Esophagus squamous epithelium (tissue), 5 donors: ENCODE results near the gene CD276. TPM values are rescaled to one million over a fixed set of nuclear protein-coding genes. Genes with fewer than 3 reads are reported as not detected.

Experiments used
- DNase-seq: peaks from one replicate; lab custom pipeline; 2025; lab: John Stamatoyannopoulos, UW
- H3K27ac ChIP-seq, 4 donors: fragments of 200-600 bp; sonication (generic); one replicate each; pipeline ENCODE4 v1.5.1; 2016 to 2019; ENCODE audit warnings: mild to moderate bottlenecking in 1 of 4
- H3K27me3 ChIP-seq, 4 donors: fragments of 200-600 bp; sonication (generic); 1 replicate in 3 of 4; 2 replicates in 1 of 4; pipeline versions ENCODE4 v1.5.1 to v1.6.0; 2017 to 2021; ENCODE audit warnings: antibody characterized with exemption in 1 of 4
- H3K36me3 ChIP-seq, 3 donors: fragments of 200-600 bp; sonication (generic); one replicate each; pipeline ENCODE4 v1.5.1; 2016 to 2019
- H3K4me1 ChIP-seq, 3 donors: fragments of 200-600 bp; sonication (generic); one replicate each; pipeline ENCODE4 v1.5.1; 2017 to 2019
- H3K4me3 ChIP-seq, 4 donors: fragments of 200-600 bp; sonication (generic); 1 replicate in 3 of 4; 2 replicates in 1 of 4; pipeline ENCODE4 v1.5.1; 2016 to 2019; ENCODE audit warnings: mild to moderate bottlenecking in 2 of 4, moderate library complexity in 1 of 4
- H3K9me3 ChIP-seq, 3 donors: fragments of 200-600 bp; sonication (generic); one replicate each; pipeline ENCODE4 v1.5.1; 2016 to 2019
- CTCF ChIP-seq, 6 experiments: fragments of 450-650 bp in 4 of 6; fragments of 200-600 bp in 2 of 6; sonication (generic) in 2 of 6; IDR thresholded peaks; one replicate each; pipeline ENCODE4 v1.5.1; 2016 to 2019; ENCODE audit warnings: antibody characterized with exemption in 6 of 6, mild to moderate bottlenecking in 4 of 6, moderate library complexity in 4 of 6
- POLR2A ChIP-seq, 4 donors: fragments of 450-650 bp; IDR thresholded peaks; one replicate each; pipeline ENCODE4 v1.6.1; 2017; ENCODE audit warnings: antibody characterized with exemption in 4 of 4, mild to moderate bottlenecking in 4 of 4, moderate library complexity in 3 of 4
- WGBS, 2 donors: methylation state at CpG; one replicate each; pipeline ENCODE4 v1.1.5; 2018; 5-methylcytosine and 5-hydroxymethylcytosine counted together
- intact Hi-C: fragments of 100-400 bp; cut with DNase I; formaldehyde crosslinking; loops from one replicate; pipeline ENCODE4 v1.15.0; 2022
- total RNA-seq, 4 donors: library from RNA; depleted of rRNA; stranded (reverse); fragments of >200 nt; gene quantifications; one replicate each; pipeline ENCODE4 v1.1.0, GENCODE V29; 2016
- donor health status: DM: yes; HTN: yes; CAD: no.

CD276 gene
- total RNA-seq, 4 donors from 2014 or later: 12.9 to 21.9 (median 19.1) TPM

DNA sequence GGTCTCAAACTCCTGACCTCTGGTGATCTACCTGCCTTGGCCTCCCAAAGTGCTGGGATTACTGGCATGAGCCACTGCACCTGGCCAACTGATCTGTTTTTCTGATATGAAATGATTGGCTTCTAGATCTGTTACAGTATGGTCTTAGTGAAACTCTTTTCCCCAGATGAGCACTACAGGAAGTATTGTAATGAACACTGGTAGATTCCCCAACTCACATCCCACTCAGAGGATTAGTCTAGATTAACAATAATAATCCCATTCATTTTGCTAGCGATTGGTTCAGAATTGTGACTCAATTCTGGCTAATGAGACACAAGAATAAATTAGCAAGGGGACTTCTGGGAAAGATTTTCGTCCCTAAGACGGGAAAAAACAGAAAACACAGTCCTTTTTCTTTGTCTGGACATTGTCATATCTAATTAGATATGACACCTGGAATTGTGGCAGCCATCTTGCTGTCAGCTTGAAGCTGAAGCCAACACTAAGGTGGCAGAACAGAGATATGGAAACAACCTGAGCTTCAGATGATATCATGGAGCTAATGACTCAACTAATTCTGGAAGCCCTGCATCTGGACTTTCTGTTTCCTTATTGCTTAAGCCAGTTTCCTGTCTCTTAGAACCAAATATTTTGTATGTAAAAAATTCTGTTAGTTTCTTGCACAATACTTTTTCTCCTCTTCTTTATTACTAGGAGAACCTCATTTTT lies 33.6 kb upstream of the CD276 start:
- no peak overlapping the region for H3K27ac ChIP-seq

GRCh38 chr15:73654659-73655058 lies 29.5 kb upstream of the CD276 start:
- TF ChIP-seq CTCF (IDR thresholded peaks at IDR 0.05): no peak
- TF ChIP-seq POLR2A (IDR thresholded peaks at IDR 0.05): no peak
- no peaks in the 10 kb centered on the region for H3K9me3 ChIP-seq
- H3K4me3 ChIP-seq: no peak overlapping the region
- peaks cover 0 to 7% (median 0%) of the 10 kb centered on the region in 3 donors for H3K4me1 ChIP-seq
- no peak overlapping the region for H3K27ac ChIP-seq
- no peaks in the 10 kb centered on the region for H3K36me3 ChIP-seq
- intact Hi-C loops: no loop called here
- no peak for DNase-seq
- 64 to 66% methylated on average over 3 of the region's 3 CpGs for WGBS, 2 donors
- peaks cover 0 to 32% (median 0%) of the 10 kb centered on the region in 4 donors for H3K27me3 ChIP-seq

More for the DNA sequence above, 33.6 kb upstream of the CD276 start:
- intact Hi-C loops: no loop called here
- DNase-seq: no peak
- TF ChIP-seq CTCF (IDR thresholded peaks at IDR 0.05) (no peak), POLR2A (IDR thresholded peaks at IDR 0.05) (no peak)
- peaks cover 0 to 23% (median 0%) of the 10 kb centered on the region in 4 donors for H3K27me3 ChIP-seq
- H3K4me1 ChIP-seq: peaks cover 0 to 30% (median 0%) of the 10 kb centered on the region in 3 donors
- H3K4me3 ChIP-seq: no peak overlapping the region
- H3K9me3 ChIP-seq: no peaks in the 10 kb centered on the region
- 34 to 44% methylated on average over 3 of the region's 3 CpGs for WGBS, 2 donors
- no peaks in the 10 kb centered on the region for H3K36me3 ChIP-seq

- TF ChIP-seq CTCF (IDR thresholded peaks at IDR 0.05) (no peak), POLR2A (IDR thresholded peaks at IDR 0.05) (no peak)
- WGBS, 2 donors: 89 to 90% methylated on average over 2 of the region's 2 CpGs
- no peaks in the 10 kb centered on the region for H3K36me3 ChIP-seq
Measured at GRCh38 chr15:73655724-73656123, 28.5 kb upstream of the CD276 start.

DNA sequence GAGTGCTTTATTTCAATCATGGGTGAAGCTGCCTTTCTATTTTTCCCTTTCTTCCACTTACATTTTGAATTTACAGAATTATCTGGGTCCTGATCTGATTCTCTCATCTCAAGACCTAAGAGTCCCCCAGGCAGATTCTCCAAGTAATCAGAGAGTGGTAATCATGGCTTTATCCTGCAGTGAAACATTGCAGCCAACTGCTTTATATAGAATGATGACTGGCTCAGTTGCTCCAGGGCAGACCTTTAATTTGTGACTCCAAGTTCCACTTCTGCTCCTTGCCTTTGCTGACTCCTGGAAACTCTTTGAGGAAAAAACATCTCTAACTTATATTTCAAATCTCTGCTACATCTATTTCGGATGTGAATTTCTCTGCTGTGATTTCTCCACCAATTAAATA lies 25.5 kb upstream of the CD276 start:
- Histone ChIP-seq H3K9me3 (no peaks in the 10 kb centered on the region), H3K27ac (no peak overlapping the region), H3K4me1 (no peaks in the 10 kb centered on the region), H3K4me3 (no peak overlapping the region), H3K36me3 (no peaks in the 10 kb centered on the region), H3K27me3 (peaks cover 0 to 39% (median 0%) of the 10 kb centered on the region in 4 donors)
- TF ChIP-seq POLR2A (IDR thresholded peaks at IDR 0.05) (no peak), CTCF (IDR thresholded peaks at IDR 0.05) (no peak)
- 71 to 75% methylated on average over 1 of the region's 1 CpG for WGBS, 2 donors
- intact Hi-C loops: no loop called here
- no peak for DNase-seq

More at GRCh38 chr15:73655724-73656123, 28.5 kb upstream of the CD276 start:
- no peak overlapping the region for H3K27ac ChIP-seq
- peaks cover 0 to 5% (median 0%) of the 10 kb centered on the region in 3 donors for H3K4me1 ChIP-seq
- no peak overlapping the region for H3K4me3 ChIP-seq
- intact Hi-C loops: no loop called here
- no peaks in the 10 kb centered on the region for H3K9me3 ChIP-seq
- H3K27me3 ChIP-seq: peaks cover 0 to 36% (median 0%) of the 10 kb centered on the region in 4 donors
- no peak for DNase-seq

DNA sequence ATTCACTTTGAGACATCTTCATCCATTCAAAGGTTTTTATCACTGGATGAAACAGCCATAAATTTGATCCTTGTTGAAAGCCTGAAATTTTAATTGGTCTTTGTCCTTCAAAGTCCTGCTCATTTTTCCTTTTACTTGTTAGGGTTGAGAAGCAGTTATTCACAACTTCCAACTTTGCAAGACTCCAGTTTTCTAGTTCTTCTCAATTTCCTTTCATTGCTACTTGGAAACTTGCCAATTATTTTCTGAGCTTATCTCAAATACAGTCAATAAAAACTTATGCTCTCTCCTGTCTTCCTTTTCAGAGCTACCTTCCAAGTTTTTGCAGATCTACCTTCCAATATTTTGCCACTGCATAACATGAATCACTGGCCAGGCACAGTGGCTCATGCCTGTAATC lies 23.7 kb upstream of the CD276 start:
- intact Hi-C loops: no loop called here
- Histone ChIP-seq H3K4me1 (no peaks in the 10 kb centered on the region), H3K4me3 (no peak overlapping the region), H3K27ac (no peak overlapping the region), H3K9me3 (no peaks in the 10 kb centered on the region), H3K36me3 (no peaks in the 10 kb centered on the region), H3K27me3 (peaks cover 0 to 43% (median 0%) of the 10 kb centered on the region in 4 donors)
- TF ChIP-seq POLR2A (IDR thresholded peaks at IDR 0.05): no peak
- TF ChIP-seq CTCF (IDR thresholded peaks at IDR 0.05): no peak
- DNase-seq: no peak
